ENCODE results near the gene PPHLN1.

Gene PPHLN1

DNA sequence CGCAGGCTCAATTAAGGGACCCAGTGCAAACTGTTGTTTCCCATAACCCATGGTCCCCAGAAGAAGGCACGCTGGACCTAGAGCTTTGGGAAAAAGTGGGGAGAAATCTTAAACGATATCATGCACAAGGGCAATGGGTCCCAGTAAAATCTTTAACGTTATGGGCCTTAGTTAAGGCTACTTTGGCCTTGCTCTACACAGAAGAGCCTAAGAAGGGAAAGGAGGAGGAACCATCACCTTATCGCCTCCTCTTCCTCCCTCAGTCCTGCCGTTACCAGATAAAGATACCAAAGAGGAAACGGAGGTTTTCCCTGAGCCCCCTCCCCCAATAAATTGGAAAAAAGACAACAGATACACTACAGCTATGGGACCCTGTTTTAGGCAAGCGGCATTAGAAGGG lies 116.9 kb downstream of the PPHLN1 start:
- DNase-seq (ENCODE audit: low read depth), result no peak

DNA sequence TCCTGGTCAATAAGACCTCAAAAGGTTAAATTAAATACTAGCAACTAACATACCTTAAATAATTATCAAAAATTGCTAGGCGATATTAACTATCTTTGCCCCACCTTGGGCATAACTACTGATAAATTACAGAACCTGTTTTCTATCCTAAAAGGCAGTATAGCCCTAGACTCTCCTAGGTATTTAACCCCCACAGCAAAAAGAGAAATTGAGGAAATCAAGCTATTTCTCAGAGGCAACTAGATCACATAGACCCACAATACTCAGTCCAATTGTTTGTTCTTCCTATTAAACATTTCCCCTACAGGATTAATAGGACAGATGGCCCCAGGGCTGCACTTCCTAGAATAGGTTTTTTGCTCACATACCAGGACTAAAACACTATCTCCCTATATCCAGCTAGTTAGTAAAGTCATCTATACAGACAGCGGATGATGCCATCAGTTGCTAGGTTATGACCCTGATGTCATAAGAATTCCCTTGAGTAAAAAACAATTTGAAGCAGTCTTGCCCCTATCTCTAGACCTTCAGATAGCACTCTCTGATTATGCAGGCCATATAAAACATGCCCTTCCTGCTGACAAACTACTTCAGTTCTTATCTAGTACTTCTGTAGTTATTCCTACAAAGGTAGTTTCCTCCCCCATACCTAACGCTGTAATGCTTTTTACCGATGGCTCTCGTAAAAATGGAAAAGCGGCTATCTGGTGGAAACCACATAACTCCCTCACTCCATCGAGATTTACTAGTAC lies 118.4 kb downstream of the PPHLN1 start:
- DNase-seq (ENCODE audit: low read depth), result no peak

DNA sequence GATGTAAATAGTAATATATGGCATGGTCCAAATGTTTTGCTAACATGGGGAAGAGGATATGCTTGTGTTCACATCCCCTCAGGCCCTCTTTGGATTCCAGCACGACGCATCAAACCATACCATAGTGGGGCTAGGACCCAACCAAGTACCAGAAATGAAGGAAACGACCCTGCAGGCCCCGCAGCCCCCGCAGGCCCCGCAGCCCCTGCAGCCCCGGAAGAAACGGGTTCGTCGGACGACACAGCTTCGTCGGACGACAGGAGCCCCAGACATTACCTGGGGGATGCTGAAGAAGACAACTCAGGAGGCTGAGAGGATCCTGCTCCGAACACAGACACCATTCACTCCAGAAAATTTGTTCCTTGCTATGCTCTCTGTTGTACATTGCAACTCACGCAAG lies 119.9 kb downstream of the PPHLN1 start:
- no peak for DNase-seq (ENCODE audit: low read depth)

DNA sequence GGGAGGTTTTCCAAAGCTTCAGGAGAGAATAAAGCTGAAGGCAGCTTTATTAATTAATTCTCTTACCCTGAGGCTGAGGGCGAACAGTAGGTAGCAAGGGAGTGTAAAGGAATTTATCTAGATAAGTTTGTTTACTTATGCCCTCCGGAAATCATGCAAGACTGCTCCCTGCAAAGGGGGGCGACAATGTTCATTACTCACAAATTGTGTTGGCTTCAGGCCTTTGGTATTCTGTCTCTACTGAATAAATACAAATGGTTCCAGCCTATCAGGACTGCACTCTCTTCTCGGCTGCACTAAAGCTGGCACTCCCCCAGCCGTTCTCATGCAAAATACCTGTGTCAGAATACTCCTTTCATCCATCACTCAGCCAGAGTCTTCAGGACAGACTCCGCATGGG lies 120.8 kb downstream of the PPHLN1 start:
- DNase-seq (ENCODE audit: low read depth), result no peak

DNA sequence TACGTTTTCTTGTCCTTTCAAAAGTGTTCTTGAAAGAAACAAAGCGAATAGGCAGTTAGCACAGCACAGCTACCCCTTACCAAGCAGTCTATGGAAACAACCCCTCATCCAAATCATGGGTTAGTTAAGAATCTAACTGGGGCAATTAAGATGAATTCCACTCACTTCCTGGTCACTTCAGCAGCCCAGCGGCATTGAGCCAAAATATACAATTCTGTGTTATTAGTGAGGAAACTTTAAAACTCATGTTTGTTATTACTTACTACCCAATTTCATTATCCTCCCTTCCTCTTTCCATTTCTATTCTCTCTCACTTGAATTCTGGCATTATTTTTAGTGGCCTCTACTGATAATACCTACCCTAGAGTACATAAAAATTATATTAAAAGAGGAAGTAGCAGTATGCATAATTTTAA lies 121.4 kb downstream of the PPHLN1 start:
- no peak for DNase-seq (ENCODE audit: low read depth)

DNA sequence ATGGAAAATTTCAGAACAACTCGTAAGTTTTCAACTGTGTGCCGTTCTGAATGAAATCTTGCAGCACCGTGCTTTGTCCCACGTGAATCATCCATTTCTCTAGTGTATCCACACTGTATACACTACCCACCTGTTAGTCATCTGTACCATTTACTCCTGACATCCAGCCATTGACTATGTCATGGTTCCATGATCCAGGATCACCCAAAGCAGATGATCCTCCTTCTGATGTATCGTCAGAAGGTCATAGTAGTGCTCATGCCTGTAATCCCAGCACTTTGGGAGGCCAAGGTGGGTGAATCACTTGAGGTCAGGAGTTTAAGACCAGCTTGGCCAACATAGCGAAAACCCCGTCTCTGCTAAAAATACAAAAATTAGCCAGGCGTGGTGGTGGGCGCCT lies 122.9 kb downstream of the PPHLN1 start:
- DNase-seq (ENCODE audit: low read depth), result no peak

DNA sequence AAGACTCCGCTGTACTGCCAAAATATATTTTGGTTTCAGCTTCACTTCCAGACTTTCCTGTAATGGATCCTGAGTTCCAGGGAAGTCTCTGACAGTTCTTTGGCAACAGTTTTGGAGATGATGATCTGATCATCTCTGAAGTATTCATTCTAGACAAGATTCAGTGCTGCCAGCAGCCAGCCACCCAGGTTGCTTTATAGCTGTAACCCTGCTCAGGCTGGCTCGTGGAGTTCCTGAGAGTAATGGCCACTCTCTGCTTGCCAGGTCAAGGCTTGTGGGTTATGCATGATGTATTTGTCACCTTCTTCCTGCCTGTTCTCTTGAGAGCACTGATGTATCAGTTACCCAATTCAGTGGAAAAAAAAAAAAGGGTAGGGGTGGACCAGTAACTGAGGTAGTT lies 124.3 kb downstream of the PPHLN1 start:
- no peak for DNase-seq (ENCODE audit: low read depth)

DNA sequence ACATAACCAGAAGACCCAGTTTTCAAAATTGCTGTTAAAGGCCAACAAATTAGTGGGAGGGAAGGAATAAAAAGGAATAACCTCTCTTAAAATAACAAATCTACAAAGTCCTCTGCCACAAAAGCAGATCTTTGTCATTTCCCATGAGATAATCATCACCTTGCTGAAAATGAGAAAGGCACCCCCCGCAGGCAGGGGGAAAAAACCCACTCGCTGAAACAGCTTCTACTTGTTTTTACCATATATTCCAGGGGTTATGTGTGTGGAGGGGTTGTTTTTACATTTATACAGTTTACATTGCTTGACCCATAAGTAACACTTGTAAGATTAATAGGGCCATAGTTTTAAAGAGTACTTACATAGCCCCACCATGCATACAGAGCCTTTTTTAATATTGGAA lies 132.6 kb downstream of the PPHLN1 start:
- DNase-seq (ENCODE audit: low read depth), result no peak

DNA sequence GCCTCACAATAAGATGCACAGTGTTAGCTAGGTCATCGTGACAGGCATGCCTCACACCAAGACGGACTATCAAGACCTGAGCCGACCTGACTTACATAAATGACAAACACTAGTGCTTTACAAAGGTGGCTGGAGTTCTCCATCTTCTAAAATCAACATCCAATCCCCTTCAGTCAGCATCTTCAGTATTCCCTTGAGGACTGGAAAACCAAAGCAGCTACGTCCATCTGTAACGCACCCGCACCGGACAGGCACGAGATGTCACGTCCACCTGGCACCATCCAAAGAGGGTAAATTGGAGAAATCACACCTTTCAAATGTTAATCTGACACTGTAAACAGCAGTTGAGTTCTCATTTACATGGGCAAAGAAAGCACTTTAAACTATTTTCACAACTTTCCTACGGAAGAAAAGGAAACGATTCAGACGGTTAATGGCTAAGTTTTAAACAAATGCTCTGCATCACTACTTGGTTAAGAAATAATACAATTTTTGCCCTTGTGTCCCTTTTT lies 133.4 kb downstream of the PPHLN1 start:
- DNase-seq (ENCODE audit: low read depth), result no peak

DNA sequence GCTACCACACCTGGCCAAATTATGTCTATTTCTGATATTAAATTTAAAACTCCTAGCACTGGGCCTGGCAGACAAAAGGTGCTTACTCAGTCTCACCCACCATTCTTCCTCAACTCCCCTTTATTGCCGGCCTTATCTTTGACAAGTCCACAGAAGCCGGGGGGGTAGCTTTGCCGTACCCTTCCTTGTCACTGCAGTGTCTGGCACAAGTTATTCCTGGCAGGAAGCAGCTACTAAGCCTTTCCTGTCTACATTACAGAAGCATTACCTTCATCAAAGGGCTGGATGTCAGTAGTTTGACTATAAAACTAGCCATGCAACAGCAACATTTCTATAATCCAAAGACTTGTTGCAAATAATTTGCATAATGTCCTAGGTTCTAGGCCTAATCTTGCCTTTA lies 136.5 kb downstream of the PPHLN1 start:
- DNase-seq (ENCODE audit: low read depth), result no peak

DNA sequence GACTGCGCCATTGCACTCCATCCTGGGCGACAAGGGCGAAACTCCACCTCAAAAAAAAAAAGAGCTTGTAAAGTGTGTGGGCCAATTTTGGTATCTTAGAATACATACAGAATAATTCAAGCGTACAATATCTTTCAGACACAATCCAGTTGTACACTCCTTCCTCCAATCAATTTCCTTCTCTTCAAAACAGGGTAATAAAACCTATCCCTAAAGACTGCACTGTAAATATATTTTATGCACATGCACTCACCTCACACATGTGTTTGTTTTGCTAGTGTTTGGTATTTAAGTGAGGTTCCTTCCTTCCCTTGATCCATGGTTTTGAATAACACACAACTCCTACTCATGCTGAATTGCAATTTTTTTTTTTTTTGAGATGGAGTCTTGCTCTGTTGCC lies 137.7 kb downstream of the PPHLN1 start:
- no peak for DNase-seq (ENCODE audit: low read depth)

DNA sequence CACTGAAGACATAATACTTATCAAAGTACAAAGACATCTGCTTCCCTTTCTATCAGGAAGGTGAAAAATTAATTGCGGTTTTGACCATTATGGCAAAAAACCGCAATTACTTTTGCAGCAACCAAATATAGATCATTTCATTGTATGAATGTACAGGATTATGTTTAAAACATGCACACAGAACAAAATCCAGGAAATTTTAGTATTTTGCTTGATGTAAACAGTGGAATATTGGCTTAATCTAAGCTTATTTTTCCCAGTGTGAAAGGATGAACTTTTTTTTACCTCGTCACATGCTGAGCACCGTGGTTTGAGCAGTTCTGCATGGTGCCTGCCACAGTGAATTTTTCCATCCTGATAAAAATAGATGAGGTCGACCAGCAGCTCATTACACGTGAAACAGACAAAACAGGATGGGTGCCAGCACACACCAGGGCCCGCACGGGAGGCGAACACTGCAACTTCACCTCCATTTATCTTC lies 142.4 kb downstream of the PPHLN1 start:
- no peak for DNase-seq (ENCODE audit: low read depth)

DNA sequence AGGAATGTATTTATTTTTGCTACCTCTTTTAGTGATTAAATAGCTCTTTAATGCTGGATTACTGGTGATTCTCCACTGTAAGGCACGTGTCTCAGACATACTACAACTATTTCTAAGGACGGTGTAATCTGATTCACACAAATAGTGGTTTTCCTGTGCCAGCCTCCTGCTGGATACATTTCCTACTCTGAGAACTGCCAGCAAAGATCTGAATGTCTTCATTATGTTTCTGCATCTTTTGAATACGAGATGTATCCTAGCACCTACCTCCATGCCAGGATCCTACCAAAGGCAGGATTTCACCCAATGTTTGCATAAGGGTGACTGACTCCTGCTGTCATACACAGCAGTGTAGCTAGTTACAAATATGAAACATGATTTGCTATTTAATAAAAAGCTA lies 143.0 kb downstream of the PPHLN1 start:
- DNase-seq (ENCODE audit: low read depth), result no peak

DNA sequence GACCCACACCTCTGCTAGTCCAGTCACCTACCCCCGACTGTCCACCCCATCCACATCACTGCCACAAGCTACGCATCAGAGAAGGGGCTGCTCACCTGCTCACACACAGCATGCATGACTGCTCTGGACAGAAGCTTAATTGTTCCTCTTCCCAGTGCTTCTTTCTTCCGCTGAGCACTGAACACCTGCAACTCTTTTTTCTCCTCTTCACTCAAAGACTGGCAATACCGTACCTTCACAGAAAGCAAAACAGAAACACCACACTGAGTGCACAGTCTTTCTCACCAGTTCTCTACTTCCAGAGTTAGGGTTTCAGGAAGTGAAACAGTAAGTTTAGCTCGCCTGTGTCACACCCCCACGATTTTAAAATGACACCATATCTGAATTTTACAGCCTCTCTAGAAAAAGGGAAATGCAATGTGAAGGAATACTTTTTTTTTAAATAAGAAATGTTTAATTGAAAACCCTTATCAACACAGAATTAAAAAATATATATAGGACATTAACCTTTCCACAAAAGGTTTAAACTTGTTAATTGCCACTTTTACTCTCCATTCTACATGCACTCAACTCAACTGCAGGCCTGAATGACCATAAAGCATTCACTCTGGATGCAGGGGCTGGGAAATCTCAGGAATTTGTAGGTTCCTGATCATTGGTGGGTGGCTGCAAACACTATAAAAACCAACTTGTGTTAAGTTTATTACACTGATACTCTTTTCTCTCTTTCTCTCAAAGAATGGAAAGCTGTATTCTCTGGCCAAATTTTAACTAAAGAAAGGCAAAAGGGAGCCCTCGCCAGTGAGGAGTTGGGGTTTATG lies 143.6 kb downstream of the PPHLN1 start:
- no peak for DNase-seq (ENCODE audit: low read depth)

DNA sequence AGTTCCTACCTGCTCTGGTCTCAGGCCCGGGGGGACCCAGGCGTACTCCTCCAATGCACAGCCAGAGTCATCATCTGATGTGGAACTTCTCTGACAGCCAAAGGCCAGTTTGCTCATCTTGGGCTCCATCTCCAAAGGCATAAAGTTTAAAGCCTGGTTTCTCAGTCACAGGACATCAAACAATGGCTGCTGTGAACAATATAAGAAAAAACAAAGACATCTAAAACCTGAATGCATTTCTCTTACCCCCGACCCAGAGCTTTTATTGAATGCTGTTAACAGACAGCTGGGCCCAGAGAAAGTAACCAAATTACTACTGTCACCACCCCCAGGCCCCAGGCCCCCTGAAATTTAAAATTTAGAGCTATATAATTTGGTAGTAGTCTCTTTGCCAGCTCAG lies 146.4 kb downstream of the PPHLN1 start:
- no peak for DNase-seq (ENCODE audit: low read depth)

DNA sequence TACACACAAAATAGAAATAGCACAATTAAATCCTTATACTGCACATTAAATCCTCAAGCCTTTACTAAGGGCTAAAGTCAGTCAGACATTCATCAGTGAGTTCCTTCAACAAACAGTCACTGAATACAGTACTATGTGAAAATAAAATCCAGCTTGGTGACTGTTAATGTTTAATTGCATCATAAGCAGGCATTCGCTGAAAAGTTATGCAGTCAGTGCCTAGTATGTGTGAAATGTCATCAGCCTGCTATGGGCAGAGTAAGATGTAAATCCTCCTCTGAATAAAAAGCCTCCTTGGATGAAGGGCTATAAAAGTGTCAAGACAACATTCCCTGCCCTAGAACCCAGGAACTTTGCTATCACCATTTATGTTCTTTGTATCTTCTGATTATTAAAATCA lies 147.2 kb downstream of the PPHLN1 start:
- DNase-seq (ENCODE audit: low read depth), result no peak

DNA sequence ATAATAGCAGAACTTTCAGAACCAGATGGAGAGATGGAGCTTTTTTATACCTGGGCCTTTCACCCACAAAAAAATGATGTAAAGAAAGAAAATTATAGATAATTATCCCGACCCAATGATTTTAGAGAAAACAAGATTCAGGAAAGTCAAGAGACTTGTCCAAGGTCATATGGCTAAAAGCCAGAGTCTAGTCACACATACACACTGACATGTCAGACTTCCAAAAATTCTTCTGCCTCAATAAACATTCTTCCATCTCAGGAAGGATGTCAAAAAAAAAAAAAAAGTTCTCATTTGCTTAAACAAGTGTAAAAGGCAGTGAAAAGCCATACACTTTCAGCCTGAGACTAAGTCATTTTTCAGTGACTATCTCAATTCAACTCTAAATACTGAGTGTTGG lies 147.6 kb downstream of the PPHLN1 start:
- DNase-seq (ENCODE audit: low read depth), result no peak

DNA sequence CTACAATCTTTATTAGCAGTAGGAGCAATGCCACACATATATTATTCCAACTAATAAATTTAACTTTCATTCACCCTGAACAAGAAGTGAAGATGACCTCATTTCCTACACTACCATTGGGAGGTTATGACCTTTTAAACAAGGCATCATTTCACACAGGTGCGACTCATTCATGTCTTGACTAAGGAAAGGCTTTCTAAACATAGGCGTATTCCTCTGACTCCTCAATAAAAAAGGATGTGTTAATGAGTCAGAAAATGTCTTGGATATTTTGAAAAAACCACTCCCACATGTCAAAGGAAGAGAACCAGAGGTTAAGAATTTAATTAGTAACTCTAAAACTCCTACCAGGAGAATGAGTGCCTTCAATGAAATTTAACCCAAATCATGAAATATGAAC lies 148.4 kb downstream of the PPHLN1 start:
- no peak for DNase-seq (ENCODE audit: low read depth)

DNA sequence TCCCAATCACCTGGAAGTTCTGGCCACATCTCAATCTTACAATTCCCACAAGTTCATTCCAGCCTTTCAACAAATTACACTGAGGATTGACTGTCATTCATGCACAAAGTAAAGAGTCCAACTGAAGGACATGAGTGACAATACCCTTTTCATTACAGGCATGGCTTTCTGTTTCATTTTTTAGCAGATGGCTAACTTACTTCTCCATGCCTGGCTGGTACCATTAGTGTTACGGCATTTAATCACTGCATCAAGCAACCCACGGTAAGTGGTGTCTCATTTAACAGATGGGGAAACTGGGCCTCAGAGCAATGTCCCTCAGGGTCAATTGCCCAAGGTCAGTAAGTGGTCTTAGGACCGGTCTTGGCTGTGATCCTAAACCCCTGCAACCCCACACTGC lies 149.1 kb downstream of the PPHLN1 start:
- DNase-seq (ENCODE audit: low read depth), result no peak

DNA sequence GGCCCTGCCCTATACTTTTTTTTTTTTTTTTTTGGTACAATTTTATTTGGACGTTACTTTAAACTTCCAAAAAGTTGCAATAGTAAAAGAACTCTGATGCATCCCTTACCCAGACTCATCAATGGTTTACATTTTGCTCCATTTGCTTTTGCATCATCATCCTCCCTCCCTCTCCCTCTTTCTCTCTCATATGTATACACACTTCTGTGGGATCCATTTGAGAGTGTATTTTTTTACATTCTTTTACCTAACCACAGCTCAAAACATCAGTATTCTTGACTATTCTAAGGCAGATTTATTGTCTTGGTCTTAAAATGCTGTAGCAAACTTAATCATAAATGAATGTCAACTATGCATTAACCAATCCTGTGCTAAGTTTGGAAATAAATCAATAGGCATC lies 152.0 kb downstream of the PPHLN1 start:
- no peak for DNase-seq (ENCODE audit: low read depth)

DNA sequence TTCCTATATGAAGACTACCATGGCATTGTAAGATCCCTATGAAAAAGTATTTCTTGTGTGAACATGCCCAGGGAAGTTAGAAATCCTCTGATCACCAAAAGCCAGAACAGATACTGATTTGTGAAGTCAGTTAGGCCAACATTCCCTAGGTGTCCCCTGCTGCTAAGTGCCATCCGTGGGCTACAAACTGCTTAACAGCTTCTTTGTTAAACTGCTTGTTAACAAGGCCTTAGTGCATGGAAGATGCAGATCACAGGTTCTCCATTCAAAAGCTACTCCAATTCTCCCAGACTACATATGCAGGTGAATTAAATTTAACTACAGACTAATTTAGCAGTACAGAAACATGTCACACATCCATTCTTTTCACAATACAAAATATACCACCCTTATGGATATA lies 155.4 kb downstream of the PPHLN1 start:
- DNase-seq (ENCODE audit: low read depth), result no peak

DNA sequence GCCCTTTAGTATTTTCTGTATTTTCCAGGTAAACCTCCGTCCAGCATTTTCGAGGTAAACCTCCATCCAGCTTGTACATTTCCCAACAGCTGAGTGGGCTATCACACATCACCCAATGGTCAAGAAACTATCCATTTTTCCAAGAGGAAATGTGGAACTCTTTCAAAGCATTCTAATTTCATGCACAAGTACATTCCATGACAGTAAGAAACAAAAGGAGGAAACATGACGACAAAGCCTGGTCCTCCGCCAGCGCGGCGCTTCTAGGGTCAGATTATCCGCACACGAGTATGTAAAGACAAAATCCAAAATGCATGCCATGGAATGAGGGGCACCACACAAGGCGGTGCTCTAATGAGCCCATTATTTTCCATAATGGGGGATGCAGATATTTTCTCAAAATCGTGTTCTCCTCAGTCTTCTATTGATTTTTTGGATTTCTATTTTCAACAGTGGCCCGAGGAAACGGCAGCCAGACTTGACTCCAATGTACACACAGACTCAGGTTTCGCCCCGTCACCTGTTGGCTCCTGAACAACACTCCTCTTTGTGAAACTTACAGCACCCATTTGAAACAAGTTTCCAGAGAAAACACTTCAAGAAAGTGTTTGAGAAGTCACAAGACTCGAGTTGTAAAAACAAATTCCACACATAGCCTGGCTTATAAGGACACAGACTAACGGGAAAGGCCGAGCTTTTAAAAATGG lies 156.2 kb downstream of the PPHLN1 start:
- no peak for DNase-seq (ENCODE audit: low read depth)
